Activated T-helper 1 cell treated with anti-CD3 and anti-CD28 coated beads, Interleukin-2, amount 50 U/mL, for 16 hours (primary cell): ENCODE measurements around the gene HOXC13.

Experiments
- DNase-seq, 2 donors: peaks; one replicate each; pipeline ENCODE4 v3.0.0-alpha.2; 2020; ENCODE audit warnings: low read depth in 1 of 2, low spot score in 1 of 2

Gene HOXC13

DNA sequence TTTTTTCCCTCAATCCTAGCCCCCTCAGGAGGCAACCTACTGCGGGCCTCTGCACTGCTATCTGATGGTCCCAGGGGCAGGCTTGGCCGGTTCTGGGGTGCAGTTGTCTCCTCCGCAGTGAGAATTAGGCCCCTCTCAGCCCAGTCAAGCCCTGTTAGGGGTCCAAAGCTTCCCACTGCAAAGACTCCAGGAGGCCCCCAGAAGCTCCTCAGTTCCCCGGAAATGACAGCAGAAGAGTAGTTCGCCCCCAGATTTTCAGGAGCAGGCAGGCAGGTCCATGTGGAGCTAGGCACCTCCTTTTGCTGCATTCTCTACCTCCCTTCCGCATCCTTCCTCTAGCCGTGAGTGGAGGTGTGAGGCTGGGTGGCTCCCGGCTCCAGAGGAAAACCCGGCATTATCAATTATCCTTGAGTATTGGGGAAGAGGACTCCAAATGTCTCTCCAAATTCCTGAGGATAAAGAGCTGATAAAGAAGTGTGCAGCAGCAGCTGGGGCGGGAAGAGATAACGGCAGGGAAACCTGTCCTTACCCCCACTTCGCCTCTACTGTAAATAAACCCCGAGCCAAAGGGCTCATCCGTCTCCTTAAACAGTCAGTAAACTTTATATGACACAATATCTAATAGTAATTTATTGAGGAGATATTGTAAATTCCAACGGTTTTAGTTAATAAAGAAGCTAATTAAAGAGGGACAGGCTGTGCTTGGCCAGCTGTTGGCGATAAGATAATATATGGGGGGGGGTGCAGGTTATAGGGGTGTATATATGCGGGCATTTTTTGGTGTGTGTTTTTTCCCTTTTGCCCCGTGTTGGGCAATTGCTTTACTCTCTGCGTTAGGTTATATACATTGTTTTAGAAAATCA is 15.4 kb downstream of the HOXC13 start:
- no peak for DNase-seq

DNA sequence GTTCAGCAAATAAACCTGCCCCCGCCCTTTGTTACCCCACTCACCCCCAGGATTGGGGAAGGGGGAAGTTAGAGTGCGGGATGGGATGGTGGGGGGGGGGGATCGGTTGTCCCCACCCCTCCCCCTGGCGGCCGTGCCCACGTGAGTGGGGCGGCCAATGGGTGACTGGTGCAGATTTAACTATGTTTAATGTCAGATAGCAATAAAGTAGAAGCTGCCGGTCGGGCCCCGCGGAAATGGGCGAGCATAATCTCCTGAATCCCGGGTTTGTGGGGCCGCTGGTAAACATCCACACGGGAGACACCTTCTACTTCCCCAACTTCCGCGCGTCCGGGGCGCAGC is 16.0 kb downstream of the HOXC13 start, which contains the start of gene HOXC12:
TSS of gene HOXC12 (plus strand) at position 210 of the 342 bp plus-strand sequence. CDS start at position 237, 27 bp downstream.
- DNase-seq = no peak

DNA sequence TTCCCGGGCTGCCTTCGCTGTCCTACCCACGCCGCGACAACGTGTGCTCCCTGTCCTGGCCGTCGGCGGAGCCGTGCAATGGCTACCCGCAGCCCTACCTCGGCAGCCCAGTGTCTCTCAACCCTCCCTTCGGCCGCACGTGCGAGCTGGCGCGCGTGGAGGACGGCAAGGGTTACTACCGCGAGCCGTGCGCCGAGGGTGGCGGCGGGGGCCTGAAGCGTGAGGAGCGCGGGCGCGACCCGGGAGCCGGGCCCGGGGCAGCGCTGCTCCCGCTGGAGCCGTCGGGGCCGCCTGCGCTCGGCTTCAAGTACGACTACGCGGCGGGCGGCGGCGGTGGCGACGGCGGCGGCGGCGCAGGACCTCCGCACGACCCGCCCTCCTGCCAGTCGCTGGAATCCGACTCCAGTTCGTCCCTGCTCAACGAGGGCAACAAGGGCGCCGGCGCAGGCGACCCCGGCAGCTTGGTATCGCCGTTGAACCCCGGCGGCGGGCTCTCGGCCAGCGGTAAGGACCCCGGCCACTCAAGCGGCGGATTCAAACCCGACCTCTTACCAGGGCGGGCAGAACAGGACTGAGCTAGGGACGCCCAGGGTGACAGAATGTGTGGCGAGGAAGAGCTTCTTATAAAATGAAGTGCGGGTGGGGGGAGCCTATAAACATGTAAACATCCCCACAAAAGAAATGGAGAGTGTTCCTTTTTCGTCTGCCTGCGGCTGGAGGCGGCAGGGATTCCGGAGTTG is 16.6 kb downstream of the HOXC13 start:
- DNase-seq = no peak

DNA sequence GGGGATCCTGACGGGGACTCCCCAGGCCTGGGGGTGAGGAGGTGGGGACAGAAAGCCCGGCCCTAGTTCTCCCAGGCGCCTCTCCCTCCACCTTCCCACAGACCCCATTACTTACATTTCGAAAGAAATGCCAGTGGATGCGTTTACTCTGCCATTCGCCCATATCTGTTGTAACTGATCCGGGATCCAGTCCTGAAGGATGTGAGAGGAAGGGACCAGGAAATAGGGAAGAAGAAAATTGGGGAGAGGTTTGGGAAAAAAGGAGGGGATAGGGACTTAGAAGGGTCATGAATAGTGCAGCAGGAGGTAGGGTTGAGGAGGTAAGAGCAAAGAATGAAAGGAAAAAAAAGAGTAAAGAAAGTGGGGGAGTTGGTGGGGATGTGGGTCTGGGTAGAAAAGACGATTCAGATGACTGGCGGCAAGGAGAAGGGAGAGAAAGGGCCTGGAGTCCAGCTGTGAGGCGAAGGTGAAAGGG is 17.2 kb downstream of the HOXC13 start:
- no peak for DNase-seq

DNA sequence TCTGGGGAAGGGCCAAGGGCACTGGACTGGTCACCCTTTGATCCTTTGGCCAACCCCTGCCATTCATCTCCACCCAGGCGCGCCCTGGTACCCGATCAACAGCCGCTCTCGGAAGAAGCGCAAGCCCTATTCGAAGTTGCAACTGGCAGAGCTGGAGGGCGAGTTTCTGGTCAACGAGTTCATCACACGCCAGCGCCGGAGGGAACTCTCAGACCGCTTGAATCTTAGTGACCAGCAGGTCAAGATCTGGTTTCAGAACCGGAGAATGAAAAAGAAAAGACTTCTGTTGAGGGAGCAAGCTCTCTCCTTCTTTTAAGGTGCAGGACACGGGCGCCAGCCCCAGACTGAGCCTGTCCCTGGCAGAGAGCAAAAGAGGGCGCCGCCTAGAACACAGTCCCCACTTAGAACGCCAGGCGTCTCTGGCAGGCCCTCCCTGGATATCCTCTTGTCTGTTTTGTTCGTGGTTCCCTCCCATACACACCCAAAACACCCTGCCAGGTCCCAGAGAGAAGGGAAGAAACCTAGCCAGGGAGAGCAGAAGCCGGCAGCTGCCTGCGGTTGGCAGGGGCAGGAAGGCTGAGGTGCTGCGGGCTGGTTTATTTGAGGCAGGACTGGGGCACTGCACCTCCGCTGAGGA is 17.7 kb downstream of the HOXC13 start:
- DNase-seq = no peak

DNA sequence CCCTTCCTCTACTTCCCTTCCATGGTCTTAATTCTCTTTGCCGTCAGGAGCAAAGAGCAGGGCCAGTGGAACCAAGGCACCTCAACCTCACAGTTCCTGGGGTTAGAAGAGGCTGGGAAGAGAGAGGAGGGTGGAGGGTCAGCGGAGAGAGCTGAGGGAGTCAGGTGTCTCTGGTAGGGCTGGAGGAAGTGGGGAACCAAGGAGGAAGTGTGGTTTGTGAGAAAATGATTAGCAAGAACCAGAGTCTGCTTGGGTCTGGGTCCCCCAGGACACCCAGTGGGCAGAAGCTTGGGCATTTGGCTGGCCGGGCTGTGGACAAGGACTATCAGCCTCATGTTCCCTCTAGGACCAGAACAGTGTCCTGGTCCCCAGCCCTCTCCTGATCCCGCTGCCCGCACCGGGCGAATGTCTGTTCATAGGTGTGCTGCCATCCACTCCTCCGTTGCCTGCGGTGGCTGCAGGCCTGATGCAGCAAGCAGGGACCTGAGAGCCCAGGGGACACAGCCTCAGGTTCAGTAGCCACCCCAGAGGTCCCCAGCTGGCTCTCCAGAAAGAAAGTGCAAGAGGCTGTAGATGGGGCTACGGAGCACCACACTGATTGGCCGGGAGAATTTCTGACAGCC is 18.4 kb downstream of the HOXC13 start:
- DNase-seq = no peak

DNA sequence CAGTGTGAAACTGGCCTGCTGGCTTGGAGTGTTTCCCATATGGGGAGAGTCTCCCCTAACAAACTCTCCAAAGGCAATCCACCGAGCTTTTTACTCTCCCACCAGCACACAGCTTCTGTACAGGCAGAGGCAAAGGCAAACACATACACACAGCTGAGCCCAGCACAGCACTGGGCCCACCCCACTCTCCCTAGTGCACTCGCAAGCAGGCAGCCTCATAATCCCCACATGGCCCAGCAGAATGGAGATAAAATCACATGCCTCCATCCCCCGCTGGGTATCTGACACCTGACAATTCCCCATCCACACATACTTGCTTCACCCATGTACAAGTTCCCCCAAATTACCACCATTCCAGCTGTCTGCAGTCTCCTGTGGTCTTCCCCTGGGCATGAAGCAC is 19.5 kb downstream of the HOXC13 start:
- DNase-seq = no peak

DNA sequence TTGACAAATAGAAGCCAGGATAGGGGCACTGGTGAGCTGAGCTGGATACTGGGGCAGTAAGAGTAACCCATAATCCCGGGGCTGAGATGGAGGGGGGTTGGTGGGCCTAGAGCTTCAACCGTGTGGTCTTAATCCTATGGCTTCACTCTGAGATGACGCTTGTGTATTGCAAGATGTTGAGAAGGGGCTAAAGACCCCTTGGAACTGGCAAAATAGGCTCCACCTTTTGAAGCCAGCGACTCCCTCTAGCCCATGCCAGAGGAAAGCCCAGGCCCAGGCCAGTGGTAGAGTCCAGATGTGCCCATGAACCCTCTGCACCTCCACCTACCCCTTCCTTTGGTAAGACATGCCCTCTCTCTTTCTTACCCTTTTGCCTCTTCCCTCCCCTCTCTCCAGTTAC is 20.7 kb downstream of the HOXC13 start:
- no peak for DNase-seq

DNA sequence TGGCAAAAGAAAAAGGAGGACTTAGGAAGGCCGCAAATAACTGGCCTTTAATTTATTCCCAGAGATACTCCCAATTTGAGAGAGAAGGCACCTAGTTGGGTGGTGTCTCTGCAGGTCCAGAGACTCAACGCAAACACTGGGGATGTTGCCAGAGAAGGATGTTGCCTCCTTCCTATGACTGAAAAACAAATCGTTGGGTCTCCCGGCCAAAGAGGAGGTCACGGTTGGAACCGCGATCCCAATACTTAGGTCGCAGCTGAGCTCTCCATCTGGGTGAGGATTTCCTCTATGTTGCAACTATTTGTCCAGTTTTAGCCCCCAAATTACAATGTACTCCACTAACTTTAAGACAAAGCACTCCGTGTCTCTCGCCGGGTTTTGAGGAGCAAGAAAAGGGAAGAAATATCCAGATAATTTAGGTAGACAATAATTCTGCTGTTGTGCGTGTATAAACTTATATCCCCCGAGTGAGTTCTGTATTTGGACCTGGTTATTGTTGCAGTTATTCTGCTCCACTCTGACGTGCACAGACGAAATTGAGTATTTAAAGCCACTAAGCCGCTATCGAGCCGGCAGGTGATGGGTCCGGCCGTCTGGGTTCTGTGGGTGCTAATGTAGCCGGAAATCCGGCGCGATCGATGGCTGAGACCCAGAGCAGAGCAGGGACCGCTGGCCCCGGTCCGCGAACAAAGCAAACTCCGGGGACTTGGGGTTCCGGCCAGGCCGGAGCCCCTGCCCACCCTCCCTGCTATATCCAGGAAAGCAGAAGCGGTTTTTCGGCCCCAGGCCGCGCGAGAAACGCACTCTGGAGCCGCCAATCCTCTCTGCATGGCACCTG is 21.8 kb downstream of the HOXC13 start:
- DNase-seq = no peak

DNA sequence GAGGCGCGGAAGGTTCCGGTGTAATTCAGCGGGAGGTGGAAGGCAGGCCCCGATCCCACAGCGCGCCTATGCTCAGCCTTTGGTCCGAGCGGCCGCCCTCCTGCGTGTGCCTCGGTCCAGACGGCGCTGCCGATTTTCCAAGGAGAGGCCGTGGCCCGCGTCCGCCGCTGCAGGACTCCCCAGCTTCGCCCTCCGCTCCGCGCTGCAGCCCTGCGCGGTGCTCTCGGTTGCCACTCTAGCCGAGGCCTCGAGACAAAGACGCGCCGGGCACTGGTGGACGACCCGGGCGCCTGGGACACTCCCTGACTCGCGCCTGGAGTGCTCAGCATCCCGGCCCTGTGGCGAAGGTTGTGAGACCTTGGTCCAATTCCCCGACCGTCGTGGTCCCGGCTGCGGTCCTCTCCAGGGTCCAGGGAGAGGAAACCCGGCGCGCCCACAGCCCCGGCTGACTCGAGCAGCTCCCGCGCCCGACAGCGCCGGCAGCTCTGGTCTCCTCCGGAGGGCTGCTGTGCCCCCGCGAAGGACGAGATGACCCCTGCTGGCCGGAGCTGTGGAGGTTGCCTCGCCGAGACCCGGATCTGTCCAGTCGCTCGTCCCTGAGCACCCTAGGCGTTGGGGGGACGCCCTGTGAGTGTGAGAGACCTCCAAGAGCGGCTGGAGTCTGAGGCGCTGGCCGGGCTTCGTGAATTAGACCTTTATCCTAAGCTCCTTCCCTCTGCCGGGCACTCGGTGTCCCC is 22.6 kb downstream of the HOXC13 start:
- DNase-seq = no peak

DNA sequence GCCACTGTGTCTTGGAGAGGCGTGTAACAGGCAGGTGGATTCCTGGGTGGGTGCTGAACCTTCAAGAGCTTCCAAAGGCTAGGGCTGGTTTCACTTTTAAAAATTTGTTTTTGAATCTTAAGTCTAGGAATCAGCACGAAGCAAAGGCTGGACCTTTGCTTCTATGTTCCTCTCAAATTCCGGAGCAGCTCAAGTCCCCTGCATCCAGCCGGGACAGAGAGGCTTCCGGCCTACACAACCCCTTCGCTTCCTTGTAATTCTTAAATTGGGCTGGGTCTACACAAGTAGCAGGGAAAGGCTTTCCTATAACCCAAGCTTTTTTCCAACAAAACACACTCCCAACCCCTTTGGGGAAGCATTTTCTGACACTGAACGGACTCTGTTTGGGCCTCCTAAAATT is 24.4 kb downstream of the HOXC13 start:
- DNase-seq = no peak

DNA sequence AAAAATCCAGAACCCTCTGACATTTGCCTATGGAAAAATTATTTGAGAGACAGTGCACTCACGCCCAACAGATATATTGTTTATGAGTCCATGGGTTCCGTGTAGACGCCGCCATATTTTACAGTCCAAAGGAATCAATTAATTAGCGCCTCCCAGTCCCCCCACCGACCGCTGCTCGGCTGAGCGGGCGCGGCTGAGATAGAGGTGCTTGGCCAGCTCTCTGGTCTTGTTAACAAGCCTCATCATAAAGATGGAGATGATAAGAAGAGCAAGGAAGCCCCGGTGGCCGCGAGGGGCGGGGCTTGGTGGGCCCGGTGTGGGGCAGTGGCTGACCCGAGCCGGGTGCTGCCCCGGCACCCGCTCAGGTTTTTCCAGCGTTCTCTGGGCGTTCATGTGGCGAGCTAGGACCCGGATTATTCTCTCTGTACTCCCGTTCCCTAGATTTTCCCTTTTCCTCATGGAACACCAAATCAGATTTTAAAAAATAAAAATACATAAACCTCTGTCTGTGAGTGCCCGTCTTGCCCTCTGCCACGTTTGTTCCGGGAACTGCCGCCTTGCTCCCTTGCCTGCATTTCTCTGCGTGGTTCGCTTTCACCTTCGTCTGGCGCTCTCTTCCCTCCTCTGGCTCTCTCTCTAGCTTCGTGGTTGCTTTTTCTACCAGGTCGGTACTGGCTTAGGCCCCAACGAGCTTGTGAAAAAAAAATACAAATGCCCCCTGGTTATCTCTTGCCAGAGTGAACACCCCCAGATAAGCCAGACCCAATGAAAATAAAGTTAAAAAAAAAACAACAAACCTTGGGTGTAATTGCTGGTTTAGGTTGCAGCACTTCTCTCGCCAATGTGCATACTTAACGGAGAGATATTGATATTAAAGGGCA is 25.0 kb downstream of the HOXC13 start:
- no peak for DNase-seq

DNA sequence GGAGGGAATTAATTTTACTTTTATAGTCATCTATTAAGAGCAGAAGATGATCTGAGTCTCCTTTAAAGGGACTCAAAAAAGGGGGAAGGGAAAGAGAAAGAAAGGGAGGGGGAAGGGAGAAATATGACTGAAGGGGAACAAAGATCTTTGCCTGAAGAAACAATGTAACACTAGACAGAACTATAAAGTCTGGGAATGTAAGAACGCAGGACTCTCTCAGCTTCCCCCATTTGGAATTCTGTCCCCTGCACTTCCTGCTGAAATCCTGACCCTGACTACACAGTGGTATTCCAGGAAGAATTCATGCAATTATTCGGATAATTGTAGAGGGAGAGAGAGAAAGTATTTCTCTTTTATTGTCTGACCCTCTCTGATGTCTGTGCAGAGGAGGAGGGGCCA is 25.7 kb downstream of the HOXC13 start:
- no peak for DNase-seq

DNA sequence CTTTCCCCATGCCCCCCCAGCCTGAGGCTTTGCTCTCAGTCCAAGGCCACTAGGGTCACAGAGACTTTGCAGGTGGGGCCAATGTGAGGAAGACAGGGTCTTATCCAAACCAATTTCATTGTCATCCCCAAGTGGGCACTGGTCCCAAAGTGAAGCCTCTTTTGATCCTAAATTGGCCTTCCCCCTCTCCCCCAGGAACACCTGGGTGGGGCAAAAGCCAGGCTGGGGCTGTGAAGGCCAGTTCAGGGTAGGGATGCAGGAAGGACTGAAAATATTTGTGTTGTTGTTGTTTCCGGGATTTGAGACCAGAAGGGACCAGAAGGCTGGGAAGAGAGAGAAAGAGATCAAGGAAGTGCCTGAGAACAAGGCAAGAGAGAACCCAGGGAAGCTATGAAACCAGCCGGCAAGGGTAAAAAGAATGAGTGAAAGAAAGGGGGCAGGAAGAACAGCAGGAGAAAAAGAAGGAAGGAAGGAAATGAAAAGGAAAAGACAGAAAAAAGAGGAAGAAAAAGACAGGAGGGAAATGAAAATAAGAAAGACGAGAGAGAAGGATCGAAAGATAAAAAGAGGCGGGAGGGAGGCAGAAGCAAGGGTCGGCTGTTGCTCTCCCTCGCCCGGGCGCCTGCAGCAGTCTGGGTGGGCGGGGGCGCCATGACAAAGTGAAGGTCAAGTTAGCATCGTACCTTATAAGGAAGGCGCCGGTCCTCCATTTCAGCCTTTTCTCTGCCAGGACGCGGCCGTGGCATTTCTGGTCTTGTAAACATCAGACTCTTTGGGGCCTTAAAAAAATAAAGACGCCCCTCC is 26.9 kb downstream of the HOXC13 start:
- no peak for DNase-seq

DNA sequence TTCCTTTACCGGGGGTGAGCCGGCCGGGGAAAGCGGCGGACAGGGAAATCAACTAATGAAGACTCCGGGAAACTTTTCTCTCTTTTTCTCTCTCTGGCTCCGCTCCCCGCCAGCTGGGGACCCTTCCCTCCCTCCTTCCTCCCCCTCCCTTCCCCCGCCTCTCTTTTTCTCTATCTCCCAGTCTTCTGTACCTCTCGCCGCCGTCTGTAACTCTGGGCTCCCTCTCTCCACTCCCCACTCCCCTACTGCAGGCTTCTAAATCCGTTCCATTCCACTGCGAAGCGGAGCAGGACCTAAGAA is 27.4 kb downstream of the HOXC13 start:
- no peak for DNase-seq

DNA sequence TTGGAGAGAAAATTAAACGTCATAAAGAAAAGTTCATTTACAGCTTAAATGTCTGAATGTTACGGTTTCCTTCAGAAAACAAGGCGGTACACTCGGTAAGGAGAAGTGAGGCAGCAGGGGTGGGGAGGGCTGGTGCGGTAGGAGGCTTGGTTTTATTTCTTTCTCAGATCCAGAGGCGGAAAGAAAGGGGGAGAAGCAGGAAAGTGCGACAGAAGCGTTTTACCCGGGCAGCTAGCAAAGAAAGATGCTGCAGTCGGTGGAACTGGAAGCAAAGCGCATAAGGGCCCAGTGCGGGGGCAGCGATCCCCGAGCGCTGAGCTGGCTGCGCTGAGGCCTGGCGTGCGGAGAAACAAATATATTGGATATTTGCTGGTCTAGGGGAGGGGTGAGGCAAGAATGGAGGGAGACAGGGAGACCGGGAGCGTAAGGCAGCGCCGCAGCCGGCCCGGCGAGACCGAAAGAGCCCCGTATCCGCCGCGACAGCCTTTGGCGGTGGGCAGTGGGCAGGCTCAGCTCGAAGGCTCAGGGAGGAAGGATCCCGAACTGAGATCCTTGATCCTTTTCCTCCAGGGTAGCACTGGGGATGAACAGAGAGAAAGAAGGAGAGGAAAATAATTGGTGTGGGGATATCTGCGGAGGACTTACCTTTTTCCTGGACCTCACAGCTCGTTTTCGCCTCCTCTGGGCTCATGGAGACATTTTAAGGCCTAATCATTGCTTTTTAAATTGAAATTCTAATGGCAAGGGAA is 27.9 kb downstream of the HOXC13 start:
- no peak for DNase-seq

DNA sequence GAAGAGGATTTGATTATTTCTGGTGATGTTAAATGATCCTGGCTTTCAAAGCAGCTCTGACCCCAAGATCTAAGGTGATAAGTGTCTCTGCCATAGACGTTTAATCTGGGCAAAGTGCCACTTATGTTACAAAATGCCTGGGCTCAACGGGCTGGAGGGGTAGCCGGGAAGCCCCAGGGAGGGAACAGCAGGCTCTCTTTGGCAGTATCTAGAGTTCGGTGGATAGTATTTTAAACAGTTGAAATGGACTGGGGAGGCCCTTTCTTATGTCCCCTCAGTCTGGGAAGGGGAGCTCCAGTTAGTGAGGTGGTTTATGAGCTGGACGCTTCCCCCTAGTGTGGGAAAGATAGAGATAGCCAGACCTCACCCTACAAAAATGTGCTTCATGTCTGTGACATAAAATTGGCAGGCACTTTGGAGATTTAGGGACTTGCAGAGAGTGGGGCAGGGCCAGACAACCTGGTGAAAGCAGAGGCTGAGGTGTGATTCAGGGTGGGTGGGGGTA is 28.8 kb downstream of the HOXC13 start:
- DNase-seq = no peak
